Loucy (cell line): ENCODE results near the gene DHRS4.

Experiments used
- CTCF ChIP-seq: fragments of 200-600 bp; sonication (generic); conservative IDR thresholded peaks from 2 replicates; pipeline ENCODE4 v1.5.1; 2014; ENCODE audit warnings: mild to moderate bottlenecking, antibody characterized with exemption, low read length
- EZH2phosphoT487 ChIP-seq: fragments of 200-600 bp; IDR thresholded peaks from 2 replicates; pipeline ENCODE4 v1.6.1; 2018; ENCODE audit warnings: antibody characterized with exemption, mild to moderate bottlenecking, moderate library complexity, borderline replicate concordance

DNA sequence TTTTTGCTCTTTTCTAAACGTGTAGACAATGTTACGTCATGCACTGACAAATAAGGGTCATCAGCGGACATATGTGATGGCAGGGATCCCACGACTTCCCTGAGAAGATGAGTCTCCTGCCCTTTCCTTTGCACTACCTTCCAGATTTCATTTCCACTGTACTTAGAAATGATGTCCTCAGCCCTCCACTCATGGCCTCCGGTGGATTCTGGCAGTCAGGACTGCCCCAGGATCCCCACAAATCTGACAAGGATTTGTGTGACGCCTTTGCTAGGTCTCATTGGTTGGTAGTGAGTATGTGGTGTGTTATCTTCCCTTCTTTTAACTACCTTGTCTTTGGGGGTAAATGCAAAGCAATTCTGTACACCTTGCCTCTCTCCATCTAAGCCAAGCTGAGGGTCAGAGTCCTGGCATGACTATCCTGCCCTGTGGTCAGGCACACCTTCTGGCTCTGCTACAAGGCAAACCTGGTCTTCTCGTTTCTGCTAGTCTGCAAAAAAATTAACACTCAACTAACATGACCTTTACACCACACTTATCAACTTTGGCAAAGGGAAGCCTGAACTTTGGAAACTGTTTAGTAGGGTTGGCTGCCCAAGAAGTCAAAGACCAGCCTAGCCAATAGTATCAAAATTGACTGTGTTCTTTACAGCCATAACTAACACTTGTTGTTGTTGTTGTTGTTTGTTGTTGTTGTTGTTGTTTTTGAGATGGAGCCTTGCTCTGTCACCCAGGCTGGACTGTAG, 17.3 kb upstream of the DHRS4 start:
- TF ChIP-seq CTCF, result no peak
- no peak for TF ChIP-seq EZH2phosphoT487
